Measurements from ENCODE around the gene ZBTB20.

ZBTB20 gene

DNA sequence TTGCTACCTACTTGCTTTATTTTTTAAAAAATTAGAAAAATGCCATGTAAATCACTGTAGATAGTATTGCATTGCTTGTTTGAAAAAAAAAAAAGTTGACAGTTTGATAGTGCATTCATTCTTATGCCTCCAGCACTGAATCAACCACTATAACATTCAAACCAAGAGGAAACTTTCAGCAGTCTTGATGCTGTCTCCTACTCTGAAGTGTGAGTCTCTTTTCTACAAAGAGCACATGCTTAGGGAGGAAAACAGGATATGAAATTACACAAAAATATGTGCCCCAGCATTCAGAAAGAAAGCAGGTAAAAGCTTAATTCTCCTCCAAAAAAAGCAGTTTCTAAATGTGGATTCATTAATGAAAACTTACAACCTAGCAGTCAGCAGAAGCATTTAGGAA is 78.3 kb downstream of the ZBTB20 start:
- no peak for TF ChIP-seq POLR2AphosphoS5 (IDR thresholded peaks at IDR 0.05; ENCODE audit: low read depth, low read length)

DNA sequence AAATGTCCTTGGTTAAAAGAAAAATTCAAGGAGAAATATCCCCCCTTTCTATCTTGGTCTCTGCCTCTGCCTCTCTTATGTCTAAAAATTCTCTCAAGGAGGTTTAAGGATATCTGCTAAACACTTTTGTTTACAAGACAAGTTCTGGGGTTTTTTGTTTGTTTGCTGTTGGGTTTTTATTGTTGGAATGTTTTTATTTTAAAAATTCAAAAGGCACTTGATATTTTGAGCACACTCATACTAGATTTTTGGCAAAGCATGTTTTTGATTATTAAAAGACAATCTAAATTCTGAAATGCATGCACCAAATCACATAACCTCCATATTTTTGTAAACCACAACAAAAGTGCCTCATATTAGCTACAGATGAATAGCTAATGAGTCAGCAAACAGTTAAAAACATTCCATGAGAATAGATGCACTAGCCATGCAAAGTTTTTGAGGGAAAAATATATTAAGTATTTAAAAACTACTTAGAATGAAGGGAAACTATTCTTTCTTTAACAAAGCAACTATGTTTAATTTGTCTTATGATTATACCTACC is 84.6 kb downstream of the ZBTB20 start:
- TF ChIP-seq POLR2AphosphoS5 (IDR thresholded peaks at IDR 0.05; ENCODE audit: low read depth, low read length) (no peak), TAF1 (IDR thresholded peaks at IDR 0.05; ENCODE audit: borderline replicate concordance, insufficient read depth, low read length) (no peak), SIN3A (IDR thresholded peaks at IDR 0.05; ENCODE audit: borderline replicate concordance, insufficient read depth, low read length) (no peak), FOXP2 (optimal IDR thresholded peaks at IDR 0.05; ENCODE audit: borderline replicate concordance, extremely low read depth, extremely low read length, insufficient read depth) (no peak)
- TF ChIP-seq, protein P1, sequence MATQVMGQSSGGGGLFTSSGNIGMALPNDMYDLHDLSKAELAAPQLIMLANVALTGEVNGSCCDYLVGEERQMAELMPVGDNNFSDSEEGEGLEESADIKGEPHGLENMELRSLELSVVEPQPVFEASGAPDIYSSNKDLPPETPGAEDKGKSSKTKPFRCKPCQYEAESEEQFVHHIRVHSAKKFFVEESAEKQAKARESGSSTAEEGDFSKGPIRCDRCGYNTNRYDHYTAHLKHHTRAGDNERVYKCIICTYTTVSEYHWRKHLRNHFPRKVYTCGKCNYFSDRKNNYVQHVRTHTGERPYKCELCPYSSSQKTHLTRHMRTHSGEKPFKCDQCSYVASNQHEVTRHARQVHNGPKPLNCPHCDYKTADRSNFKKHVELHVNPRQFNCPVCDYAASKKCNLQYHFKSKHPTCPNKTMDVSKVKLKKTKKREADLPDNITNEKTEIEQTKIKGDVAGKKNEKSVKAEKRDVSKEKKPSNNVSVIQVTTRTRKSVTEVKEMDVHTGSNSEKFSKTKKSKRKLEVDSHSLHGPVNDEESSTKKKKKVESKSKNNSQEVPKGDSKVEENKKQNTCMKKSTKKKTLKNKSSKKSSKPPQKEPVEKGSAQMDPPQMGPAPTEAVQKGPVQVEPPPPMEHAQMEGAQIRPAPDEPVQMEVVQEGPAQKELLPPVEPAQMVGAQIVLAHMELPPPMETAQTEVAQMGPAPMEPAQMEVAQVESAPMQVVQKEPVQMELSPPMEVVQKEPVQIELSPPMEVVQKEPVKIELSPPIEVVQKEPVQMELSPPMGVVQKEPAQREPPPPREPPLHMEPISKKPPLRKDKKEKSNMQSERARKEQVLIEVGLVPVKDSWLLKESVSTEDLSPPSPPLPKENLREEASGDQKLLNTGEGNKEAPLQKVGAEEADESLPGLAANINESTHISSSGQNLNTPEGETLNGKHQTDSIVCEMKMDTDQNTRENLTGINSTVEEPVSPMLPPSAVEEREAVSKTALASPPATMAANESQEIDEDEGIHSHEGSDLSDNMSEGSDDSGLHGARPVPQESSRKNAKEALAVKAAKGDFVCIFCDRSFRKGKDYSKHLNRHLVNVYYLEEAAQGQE (IDR thresholded peaks at IDR 0.05; ENCODE audit: insufficient read depth in 1 of 2, low read depth in 2 of 2, low read length in 2 of 2), result no peak

DNA sequence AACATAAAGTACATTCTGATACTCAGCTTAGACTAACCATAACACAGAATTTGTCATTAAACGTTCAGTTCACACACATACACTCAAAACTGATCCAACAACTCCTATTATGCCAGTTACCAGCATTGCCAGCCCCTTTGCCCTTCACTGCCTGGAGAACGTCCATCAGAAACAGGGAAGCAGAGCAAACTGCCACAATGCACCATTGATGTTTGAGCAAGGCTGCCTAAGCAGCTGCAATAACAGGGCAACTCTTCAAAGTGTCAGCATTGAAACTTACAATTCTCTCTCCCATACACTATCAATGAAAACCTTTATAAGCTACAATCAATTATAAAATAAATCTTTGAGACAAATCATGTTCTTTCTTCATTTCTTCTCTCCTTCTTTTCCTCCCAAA is 85.1 kb downstream of the ZBTB20 start:
- TF ChIP-seq FOXP2 (optimal IDR thresholded peaks at IDR 0.05; ENCODE audit: borderline replicate concordance, extremely low read depth, extremely low read length, insufficient read depth), result no peak
- no peak for TF ChIP-seq SIN3A (IDR thresholded peaks at IDR 0.05; ENCODE audit: borderline replicate concordance, insufficient read depth, low read length)

DNA sequence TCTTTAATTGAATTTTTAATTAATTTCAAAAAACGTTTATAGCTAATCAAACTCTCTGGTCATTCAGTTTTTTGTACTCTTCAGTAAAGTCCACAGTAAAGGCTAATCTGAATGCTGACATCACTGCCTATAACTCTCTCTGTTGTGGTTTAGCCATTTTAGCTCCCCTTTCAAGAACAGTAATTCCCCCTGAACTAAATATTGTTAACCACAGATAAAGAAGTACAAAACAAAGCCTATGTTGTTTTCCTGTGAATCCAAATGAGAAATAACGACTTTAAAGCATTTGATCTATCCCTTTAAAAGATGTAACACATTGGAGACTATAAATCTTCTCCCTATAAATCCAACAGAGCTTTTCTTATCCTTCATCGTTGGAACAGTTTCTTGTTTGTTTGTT is 94.2 kb downstream of the ZBTB20 start:
- TF ChIP-seq SIN3A (IDR thresholded peaks at IDR 0.05; ENCODE audit: borderline replicate concordance, insufficient read depth, low read length), result no peak

DNA sequence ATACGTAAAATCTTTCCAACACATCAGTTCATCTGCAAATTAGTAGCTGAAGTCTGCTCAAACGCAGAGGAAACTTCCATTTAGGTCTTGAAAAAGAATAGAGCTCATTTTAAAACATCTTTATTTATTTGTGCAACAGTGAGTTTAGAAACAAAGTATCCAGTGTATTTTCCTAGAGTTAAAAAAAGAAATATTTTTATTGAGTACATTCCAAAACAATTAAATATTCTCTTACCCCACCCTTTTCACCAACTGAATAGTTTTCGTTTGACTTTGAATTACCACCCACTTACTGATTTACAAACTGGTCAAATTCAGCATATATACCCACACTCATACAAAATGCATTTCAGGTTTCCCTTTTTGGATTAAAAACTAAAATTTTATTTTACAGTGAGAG is 104.7 kb downstream of the ZBTB20 start:
- TF ChIP-seq, protein P1 (IDR thresholded peaks at IDR 0.05; ENCODE audit: insufficient read depth in 1 of 2, low read depth in 2 of 2, low read length in 2 of 2), result no peak
- no peak for TF ChIP-seq FOXP2 (optimal IDR thresholded peaks at IDR 0.05; ENCODE audit: borderline replicate concordance, extremely low read depth, extremely low read length, insufficient read depth)
- no peak for TF ChIP-seq SIN3A (IDR thresholded peaks at IDR 0.05; ENCODE audit: borderline replicate concordance, insufficient read depth, low read length)
- TF ChIP-seq POLR2AphosphoS5 (IDR thresholded peaks at IDR 0.05; ENCODE audit: low read depth, low read length), result no peak
- no peak for TF ChIP-seq TAF1 (IDR thresholded peaks at IDR 0.05; ENCODE audit: borderline replicate concordance, insufficient read depth, low read length)

DNA sequence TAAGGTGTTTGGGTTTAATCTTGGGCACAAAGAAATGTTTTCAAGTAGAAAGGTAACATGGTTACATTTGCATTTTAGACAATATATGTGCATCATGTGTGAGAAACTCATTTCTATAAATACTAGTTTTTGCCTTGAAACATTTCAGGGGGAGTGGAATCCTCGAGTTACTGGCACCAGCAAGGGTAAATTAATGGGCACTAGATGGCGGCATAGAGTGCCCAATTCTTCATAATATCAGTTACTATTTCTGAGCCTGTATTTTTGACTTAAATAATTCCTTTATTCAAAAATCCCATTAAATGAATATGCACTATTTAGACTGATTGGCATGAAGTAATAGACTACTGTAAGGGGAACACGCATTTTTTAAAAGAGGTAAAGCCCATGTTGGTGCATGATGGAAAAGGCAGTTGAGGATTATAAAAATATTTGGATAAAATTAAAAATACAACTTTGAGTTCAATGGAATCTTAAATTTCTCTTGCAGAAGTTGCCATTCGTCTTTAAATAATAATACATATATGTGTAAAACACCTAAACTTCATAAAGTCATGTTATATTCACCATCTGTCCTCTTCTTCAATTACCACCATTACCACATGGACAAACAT is 106.3 kb downstream of the ZBTB20 start:
- no peak for TF ChIP-seq SIN3A (IDR thresholded peaks at IDR 0.05; ENCODE audit: borderline replicate concordance, insufficient read depth, low read length)
- no peak for TF ChIP-seq TAF1 (IDR thresholded peaks at IDR 0.05; ENCODE audit: borderline replicate concordance, insufficient read depth, low read length)
- no peak for TF ChIP-seq POLR2AphosphoS5 (IDR thresholded peaks at IDR 0.05; ENCODE audit: low read depth, low read length)
- TF ChIP-seq FOXP2 (optimal IDR thresholded peaks at IDR 0.05; ENCODE audit: borderline replicate concordance, extremely low read depth, extremely low read length, insufficient read depth), result no peak
- TF ChIP-seq, protein P1 (IDR thresholded peaks at IDR 0.05; ENCODE audit: insufficient read depth in 1 of 2, low read depth in 2 of 2, low read length in 2 of 2), result no peak

DNA sequence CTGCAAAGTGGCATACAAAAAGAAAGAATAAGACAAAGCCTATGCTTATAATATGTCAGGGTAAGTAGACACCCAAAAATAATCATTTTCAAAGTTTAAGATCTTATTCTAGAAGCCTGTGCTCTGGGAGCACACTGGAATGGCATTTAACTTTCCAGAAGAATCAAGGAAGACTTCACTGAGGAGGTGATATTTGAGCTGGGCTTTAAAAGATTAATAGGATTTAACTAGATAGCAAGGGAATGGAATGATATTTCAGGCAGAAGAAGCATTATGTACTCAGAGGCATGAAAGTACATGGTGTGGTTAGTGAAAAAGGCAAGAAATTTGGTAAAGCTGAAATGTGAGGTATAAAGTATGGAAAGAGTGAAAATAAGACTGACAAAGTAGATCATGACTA is 106.8 kb downstream of the ZBTB20 start:
- TF ChIP-seq SIN3A (IDR thresholded peaks at IDR 0.05; ENCODE audit: borderline replicate concordance, insufficient read depth, low read length), result no peak
- TF ChIP-seq FOXP2 (optimal IDR thresholded peaks at IDR 0.05; ENCODE audit: borderline replicate concordance, extremely low read depth, extremely low read length, insufficient read depth), result no peak
- no peak for TF ChIP-seq POLR2AphosphoS5 (IDR thresholded peaks at IDR 0.05; ENCODE audit: low read depth, low read length)
- TF ChIP-seq TAF1 (IDR thresholded peaks at IDR 0.05; ENCODE audit: borderline replicate concordance, insufficient read depth, low read length), result no peak
- TF ChIP-seq, protein P1 (IDR thresholded peaks at IDR 0.05; ENCODE audit: insufficient read depth in 1 of 2, low read depth in 2 of 2, low read length in 2 of 2), result no peak
